ENCODE data around the gene STK32B. TPM values are rescaled to one million over a fixed set of nuclear protein-coding genes. Genes with fewer than 3 reads are reported as not detected.

The STK32B gene
- total and polyA plus RNA-seq, 12 donors, result 0.16 to 6.8 (median 0.52) TPM

DNA sequence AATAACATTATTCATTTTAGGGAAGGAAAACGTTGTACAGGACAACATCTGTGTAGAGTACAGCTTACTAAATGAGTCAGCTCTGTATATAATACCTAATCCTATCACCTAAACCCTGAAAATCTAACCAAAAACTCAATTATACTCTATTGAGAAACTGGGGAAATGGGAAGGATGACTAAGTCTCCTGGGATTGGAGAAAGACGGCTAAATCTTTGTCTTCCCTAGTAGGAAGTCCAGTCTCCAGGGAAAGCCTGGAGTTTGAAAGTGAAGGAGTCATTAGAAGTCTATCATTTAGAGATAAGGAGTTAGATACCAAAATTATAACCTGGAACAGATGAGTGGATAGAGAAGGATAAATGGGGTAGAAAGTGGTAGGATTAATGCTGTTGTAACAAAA, 286.5 kb downstream of the STK32B start:
- H3K27me3 ChIP-seq, result no peaks in the 10 kb centered on the region
- DNase-seq, result no peak
- 38 to 40% (median 40%) methylated on average over 2 of the region's 2 CpGs for WGBS, 4 donors
- intact Hi-C loops (cut with DNase I), result no loop called here
- no peaks in the 10 kb centered on the region for H3K36me3 ChIP-seq (replicated peaks in 1 of 2)
- TF ChIP-seq, protein P1, sequence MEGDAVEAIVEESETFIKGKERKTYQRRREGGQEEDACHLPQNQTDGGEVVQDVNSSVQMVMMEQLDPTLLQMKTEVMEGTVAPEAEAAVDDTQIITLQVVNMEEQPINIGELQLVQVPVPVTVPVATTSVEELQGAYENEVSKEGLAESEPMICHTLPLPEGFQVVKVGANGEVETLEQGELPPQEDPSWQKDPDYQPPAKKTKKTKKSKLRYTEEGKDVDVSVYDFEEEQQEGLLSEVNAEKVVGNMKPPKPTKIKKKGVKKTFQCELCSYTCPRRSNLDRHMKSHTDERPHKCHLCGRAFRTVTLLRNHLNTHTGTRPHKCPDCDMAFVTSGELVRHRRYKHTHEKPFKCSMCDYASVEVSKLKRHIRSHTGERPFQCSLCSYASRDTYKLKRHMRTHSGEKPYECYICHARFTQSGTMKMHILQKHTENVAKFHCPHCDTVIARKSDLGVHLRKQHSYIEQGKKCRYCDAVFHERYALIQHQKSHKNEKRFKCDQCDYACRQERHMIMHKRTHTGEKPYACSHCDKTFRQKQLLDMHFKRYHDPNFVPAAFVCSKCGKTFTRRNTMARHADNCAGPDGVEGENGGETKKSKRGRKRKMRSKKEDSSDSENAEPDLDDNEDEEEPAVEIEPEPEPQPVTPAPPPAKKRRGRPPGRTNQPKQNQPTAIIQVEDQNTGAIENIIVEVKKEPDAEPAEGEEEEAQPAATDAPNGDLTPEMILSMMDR (IDR thresholded peaks at IDR 0.05), result no peak
- no peak for TF ChIP-seq POLR2A (IDR thresholded peaks at IDR 0.05)
- no peaks in the 10 kb centered on the region for H3K4me1 ChIP-seq (replicated peaks in 1 of 2)
- no peak overlapping the region for H3K27ac ChIP-seq
- no peak overlapping the region for H3K4me3 ChIP-seq
- no peaks in the 10 kb centered on the region for H3K9me3 ChIP-seq (replicated peaks in 1 of 3)

DNA sequence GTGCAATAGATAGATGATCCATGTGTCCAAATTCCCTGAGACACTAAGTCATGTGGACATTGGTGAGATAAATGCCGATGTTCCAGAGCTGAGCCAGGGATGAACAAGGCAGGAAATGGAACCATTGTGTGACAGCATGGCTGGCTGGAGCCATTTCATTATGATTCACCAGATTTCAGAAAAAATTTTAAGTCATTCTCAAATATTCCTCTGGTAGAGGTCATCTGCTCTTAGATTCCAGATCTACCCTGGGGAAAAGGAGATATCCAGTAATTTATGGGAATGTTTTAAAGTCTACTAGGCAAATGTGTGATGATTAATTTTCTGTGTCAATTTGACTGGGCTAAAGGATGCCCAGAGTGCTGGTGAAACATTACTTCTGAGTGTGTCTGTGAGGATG, 287.3 kb downstream of the STK32B start:
- TF ChIP-seq, protein P1 (IDR thresholded peaks at IDR 0.05), result no peak
- Histone ChIP-seq H3K36me3 (replicated peaks in 1 of 2) (no peaks in the 10 kb centered on the region), H3K27me3 (no peaks in the 10 kb centered on the region), H3K9me3 (replicated peaks in 1 of 3) (no peaks in the 10 kb centered on the region), H3K4me3 (no peak overlapping the region), H3K27ac (no peak overlapping the region), H3K4me1 (replicated peaks in 1 of 2) (no peaks in the 10 kb centered on the region)
- no peak for DNase-seq
- 52 to 80% (median 73%) methylated on average over 1 of the region's 1 CpG for WGBS, 4 donors
- intact Hi-C loops (cut with DNase I), result no loop called here

DNA sequence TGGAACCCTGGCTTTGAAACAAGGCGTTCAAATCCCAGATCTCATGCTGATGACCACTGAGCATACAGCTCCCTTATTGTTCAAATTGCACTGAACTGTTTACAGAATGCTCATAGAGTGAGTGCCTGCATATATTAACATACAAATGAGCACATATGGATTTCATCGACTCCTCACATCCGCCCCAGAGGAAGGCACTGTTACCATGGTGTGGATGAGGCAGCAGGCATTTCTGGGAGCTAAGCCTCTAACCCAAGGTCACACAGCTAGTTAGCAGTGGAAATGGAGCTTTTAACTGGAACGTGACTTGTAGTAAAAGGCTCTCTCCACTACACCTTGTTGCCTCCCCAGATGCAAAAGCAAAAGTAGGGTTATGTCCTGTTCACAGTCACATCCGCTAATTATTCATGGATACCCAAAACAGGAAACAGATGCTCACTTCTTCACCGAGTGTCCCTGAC, 289.7 kb downstream of the STK32B start:
- TF ChIP-seq, protein P1 (IDR thresholded peaks at IDR 0.05), result no peak
- no peak for TF ChIP-seq POLR2A (IDR thresholded peaks at IDR 0.05)
- intact Hi-C loops (cut with DNase I), result no loop called here
- no peak overlapping the region for H3K27ac ChIP-seq
- 56 to 63% (median 59%) methylated on average over 6 of the region's 6 CpGs for WGBS, 4 donors
- no peaks in the 10 kb centered on the region for H3K4me1 ChIP-seq (replicated peaks in 1 of 2)
- no peak for DNase-seq
- no peaks in the 10 kb centered on the region for H3K9me3 ChIP-seq (replicated peaks in 1 of 3)
- no peaks in the 10 kb centered on the region for H3K36me3 ChIP-seq (replicated peaks in 1 of 2)
- no peak overlapping the region for H3K4me3 ChIP-seq
- H3K27me3 ChIP-seq, result no peaks in the 10 kb centered on the region

DNA sequence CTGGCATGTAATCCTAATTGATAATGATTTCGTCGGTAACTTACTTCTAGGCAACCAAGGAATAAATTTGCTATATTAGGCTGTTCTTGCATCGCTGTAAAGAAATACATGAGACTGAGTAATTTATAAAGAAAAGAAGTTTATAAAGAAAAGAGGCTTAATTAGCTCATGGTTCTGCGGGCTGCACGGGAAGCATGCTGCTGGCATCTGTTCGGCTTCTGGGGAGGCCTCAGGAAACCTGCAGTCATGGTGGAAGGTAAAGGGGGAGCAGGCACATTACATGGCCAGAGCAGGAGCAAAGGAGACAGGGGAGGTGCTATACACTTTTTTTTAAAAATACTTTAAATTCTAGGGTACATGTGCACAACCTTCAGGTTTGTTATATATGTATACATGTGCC, 290.2 kb downstream of the STK32B start:
- H3K9me3 ChIP-seq (replicated peaks in 1 of 3), result no peaks in the 10 kb centered on the region
- intact Hi-C loops (cut with DNase I), result no loop called here

More for the DNA sequence above, 290.2 kb downstream of the STK32B start:
- Histone ChIP-seq H3K36me3 (replicated peaks in 1 of 2) (no peaks in the 10 kb centered on the region), H3K4me1 (replicated peaks in 1 of 2) (no peaks in the 10 kb centered on the region), H3K27ac (no peak overlapping the region), H3K27me3 (no peaks in the 10 kb centered on the region), H3K4me3 (no peak overlapping the region)
- WGBS, 4 donors, result 77 to 87% (median 78%) methylated on average over 6 of the region's 6 CpGs
- no peak for DNase-seq
- no peak for TF ChIP-seq POLR2A (IDR thresholded peaks at IDR 0.05)
- TF ChIP-seq, protein P1 (IDR thresholded peaks at IDR 0.05), result no peak
